ENCODE results near the gene CEL. TPM values are rescaled to one million over a fixed set of nuclear protein-coding genes. Genes with fewer than 3 reads are reported as not detected.

The CEL gene
- total RNA-seq, 2 experiments from 2014 or later = 2.3 to 2.8 TPM

DNA sequence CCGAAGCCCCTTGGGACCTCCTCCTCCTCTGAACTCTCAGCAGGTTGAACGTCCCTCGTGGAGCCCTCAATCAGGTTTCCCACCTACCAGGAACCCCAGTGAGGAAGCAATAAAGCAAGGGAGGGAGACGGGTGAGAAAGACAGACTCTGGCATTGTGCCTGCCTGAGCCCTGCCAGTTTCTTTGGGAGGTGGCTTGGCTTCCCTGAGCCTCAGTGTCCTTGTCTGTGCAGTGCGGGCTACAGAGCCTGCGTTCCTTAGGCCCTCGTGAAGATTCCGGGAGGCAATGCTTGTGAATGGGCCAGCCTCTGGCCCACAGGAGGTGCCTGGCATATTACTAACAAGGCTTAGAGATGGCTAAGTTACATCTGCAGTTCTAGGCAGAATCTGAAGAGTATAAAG, 19.1 kb upstream of the CEL start:
- Mint-ChIP-seq H3K36me3 (peaks cover 9% of the 10 kb centered on the region), H3K9me3 (no peaks in the 10 kb centered on the region), H3K27ac (no peak overlapping the region)

DNA sequence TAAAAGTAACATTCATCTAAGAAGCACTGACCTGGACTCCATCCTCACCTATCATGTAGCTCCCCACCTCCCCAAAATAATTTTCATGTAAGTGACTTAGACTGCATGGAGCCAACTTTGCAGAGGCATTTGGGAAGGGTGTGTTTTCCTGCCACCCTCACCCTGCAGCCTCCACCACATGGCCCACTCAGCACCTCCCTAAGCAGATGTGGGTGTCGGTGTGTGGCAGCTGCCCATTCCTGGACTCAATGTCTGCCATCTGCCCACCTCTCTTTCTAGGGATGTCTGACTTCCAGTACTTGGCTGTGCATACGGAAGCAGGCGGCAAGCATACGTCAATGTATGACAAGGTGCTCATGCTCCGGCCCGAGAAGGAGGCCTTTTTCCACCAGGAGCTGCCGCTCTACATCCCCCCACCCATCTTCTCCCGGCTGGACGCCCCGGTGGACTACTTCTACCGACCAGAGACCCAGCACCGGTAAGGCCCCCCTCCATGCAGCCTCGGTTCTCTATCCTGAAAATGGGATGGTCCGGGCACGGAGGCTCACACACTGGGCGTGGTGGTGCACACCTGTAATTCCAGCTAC, 18.2 kb upstream of the CEL start:
- Mint-ChIP-seq H3K36me3 (peaks cover 9% of the 10 kb centered on the region), H3K27me3 (no peaks in the 10 kb centered on the region), H3K4me3 (no peak overlapping the region), H3K4me1 (peaks cover 6% of the 10 kb centered on the region), H3K27ac (no peak overlapping the region), H3K9me3 (no peaks in the 10 kb centered on the region)
- DNase-seq = no peak

More for the DNA sequence above, 19.1 kb upstream of the CEL start:
- Mint-ChIP-seq H3K4me3 (no peak overlapping the region), H3K4me1 (peaks cover 11% of the 10 kb centered on the region), H3K27me3 (no peaks in the 10 kb centered on the region)
- DNase-seq = no peak

DNA sequence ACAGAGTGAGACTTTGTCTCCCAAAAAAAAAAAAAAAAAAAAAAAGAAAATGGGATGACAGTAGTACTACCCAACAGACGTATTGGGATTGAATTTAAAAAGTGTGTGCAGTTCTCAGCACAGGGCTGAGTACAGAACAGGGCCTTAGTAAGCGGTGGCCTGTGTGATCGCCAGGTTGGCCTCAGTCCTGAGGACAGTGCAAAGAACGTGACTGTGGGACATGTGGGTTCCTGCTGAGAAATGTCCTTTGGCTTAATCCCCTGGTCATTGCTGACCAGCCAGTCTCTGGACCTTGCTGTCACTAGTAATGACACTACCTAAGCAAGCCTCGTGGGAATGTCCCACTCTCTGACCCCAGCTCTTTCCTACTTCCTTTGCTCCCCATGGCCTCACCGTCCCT, 17.7 kb upstream of the CEL start:
- H3K4me1 Mint-ChIP-seq = peaks cover 4% of the 10 kb centered on the region
- no peak overlapping the region for H3K4me3 Mint-ChIP-seq
- H3K9me3 Mint-ChIP-seq = no peaks in the 10 kb centered on the region
- no peaks in the 10 kb centered on the region for H3K27me3 Mint-ChIP-seq
- DNase-seq = no peak
- H3K27ac Mint-ChIP-seq = no peak overlapping the region
- H3K36me3 Mint-ChIP-seq = peaks cover 9% of the 10 kb centered on the region

DNA sequence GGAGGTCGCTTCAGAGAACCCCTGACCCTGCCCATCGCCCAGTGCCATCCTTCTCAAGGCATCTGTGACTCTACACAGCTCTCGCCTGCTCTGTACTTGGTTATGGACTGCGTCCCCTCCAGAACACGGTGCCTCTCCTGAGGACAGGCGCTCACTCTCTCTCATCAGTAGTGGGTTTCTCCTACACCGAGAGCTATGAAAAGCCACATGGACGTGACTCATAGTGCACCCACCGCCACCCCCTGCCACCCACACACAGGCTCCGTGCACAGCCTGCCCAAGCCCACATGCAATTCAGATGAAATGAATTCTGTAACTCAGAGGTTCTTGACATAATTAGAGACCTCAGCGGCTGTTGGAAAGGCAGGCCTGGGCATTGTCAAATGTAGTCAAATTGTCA, 17.1 kb upstream of the CEL start:
- no peak for DNase-seq
- Mint-ChIP-seq H3K27me3 (no peaks in the 10 kb centered on the region), H3K4me3 (no peak overlapping the region), H3K9me3 (no peaks in the 10 kb centered on the region), H3K36me3 (peaks cover 9% of the 10 kb centered on the region), H3K4me1 (peaks cover 4% of the 10 kb centered on the region), H3K27ac (no peak overlapping the region)

DNA sequence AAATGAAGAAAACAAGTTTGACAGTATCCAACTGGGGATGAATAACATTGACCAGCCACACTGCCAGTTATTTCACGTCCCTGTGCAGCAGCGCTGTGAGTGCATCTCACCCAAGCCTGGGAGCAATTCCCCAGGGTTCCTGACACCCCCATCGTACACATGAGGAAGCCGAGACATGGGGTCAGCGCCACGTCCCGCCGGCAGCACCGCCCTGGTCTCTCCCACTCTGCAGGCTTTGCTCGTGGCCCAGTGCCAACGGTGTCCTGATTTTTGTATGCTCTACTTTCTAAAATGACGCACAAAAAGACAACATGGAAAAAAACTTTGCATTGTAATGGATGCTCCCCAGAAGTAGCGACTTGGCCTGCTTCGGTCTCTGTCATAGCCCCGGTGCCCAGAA, 16.6 kb upstream of the CEL start:
- no peak overlapping the region for H3K4me3 Mint-ChIP-seq
- H3K9me3 Mint-ChIP-seq = no peaks in the 10 kb centered on the region
- no peaks in the 10 kb centered on the region for H3K27me3 Mint-ChIP-seq
- no peak for DNase-seq
- peaks cover 14% of the 10 kb centered on the region for H3K36me3 Mint-ChIP-seq
- no peak overlapping the region for H3K27ac Mint-ChIP-seq
- H3K4me1 Mint-ChIP-seq = peaks cover 4% of the 10 kb centered on the region

GRCh38 chr9:133046196-133046899, 15.4 kb upstream of the CEL start:
- DNase-seq = no peak
- Mint-ChIP-seq H3K36me3 (peaks cover 17% of the 10 kb centered on the region), H3K9me3 (no peaks in the 10 kb centered on the region), H3K4me3 (no peak overlapping the region), H3K27me3 (no peaks in the 10 kb centered on the region), H3K27ac (no peak overlapping the region), H3K4me1 (peaks cover 4% of the 10 kb centered on the region)

DNA sequence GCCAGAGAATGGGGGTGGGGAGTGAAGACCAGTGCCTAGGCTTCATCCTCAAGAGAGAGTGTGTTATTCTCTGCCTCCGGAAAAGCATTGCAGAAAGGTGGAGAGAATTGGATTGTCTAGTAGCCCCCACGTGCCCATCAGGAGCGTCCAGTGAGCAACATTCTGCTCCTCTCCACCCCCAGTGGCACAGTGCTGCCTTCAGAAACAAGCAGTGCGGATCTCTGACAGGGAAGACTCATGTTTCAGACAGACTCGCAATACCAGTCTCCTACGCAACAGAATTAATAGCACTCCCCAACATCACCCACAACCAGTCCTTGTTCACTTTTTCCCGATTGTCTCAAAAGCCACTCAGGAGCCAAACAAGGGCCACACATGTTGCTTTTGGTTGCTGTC, 14.9 kb upstream of the CEL start:
- no peak for DNase-seq
- Mint-ChIP-seq H3K27me3 (no peaks in the 10 kb centered on the region), H3K36me3 (peaks cover 16% of the 10 kb centered on the region), H3K4me3 (no peak overlapping the region), H3K27ac (no peak overlapping the region), H3K9me3 (no peaks in the 10 kb centered on the region), H3K4me1 (peaks cover 4% of the 10 kb centered on the region)

- peaks cover 4% of the 10 kb centered on the region for H3K4me1 Mint-ChIP-seq
- DNase-seq = no peak
- no peak overlapping the region for H3K4me3 Mint-ChIP-seq
- H3K27me3 Mint-ChIP-seq = no peaks in the 10 kb centered on the region
- H3K36me3 Mint-ChIP-seq = peaks cover 13% of the 10 kb centered on the region
- no peaks in the 10 kb centered on the region for H3K9me3 Mint-ChIP-seq
- no peak overlapping the region for H3K27ac Mint-ChIP-seq
These were observed 13.2 kb upstream of the CEL start for GRCh38 chr9:133048595-133048994.

DNA sequence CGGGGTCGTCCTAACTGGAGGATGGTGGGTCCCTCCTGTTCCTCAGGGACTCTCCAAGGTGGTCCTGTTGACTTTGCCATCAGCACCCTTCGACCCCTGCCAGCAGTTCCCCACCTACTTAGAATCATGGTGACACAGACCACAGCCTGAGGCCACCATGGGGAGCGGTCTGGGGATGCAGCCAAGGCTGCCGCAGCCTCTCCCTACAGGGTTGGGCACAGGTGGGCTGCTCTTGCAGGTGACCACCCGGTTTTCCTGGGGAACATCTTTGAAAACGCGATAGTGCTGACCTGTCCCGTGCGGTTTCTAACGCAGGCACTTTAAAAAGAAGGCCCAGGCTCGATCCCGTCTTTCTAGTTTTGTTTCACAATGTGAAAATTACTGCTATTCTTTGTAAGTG, 12.7 kb upstream of the CEL start:
- Mint-ChIP-seq H3K27me3 (no peaks in the 10 kb centered on the region), H3K9me3 (no peaks in the 10 kb centered on the region), H3K27ac (no peak overlapping the region), H3K4me3 (no peak overlapping the region), H3K4me1 (peaks cover 4% of the 10 kb centered on the region), H3K36me3 (peaks cover 17% of the 10 kb centered on the region)
- no peak for DNase-seq

GRCh38 chr9:133050142-133050541, 11.6 kb upstream of the CEL start:
- DNase-seq = no peak
- H3K36me3 Mint-ChIP-seq = peaks cover 20% of the 10 kb centered on the region

GRCh38 chr9:133050781-133051180, 11.0 kb upstream of the CEL start:
- H3K4me1 Mint-ChIP-seq = no peaks in the 10 kb centered on the region
- H3K27me3 Mint-ChIP-seq = no peaks in the 10 kb centered on the region
- H3K4me3 Mint-ChIP-seq = no peak overlapping the region
- no peak for DNase-seq
- no peak overlapping the region for H3K27ac Mint-ChIP-seq
- H3K36me3 Mint-ChIP-seq = peaks cover 20% of the 10 kb centered on the region
- no peaks in the 10 kb centered on the region for H3K9me3 Mint-ChIP-seq

More at GRCh38 chr9:133050142-133050541, 11.6 kb upstream of the CEL start:
- Mint-ChIP-seq H3K9me3 (no peaks in the 10 kb centered on the region), H3K4me1 (no peaks in the 10 kb centered on the region), H3K27ac (no peak overlapping the region), H3K27me3 (no peaks in the 10 kb centered on the region), H3K4me3 (no peak overlapping the region)

DNA sequence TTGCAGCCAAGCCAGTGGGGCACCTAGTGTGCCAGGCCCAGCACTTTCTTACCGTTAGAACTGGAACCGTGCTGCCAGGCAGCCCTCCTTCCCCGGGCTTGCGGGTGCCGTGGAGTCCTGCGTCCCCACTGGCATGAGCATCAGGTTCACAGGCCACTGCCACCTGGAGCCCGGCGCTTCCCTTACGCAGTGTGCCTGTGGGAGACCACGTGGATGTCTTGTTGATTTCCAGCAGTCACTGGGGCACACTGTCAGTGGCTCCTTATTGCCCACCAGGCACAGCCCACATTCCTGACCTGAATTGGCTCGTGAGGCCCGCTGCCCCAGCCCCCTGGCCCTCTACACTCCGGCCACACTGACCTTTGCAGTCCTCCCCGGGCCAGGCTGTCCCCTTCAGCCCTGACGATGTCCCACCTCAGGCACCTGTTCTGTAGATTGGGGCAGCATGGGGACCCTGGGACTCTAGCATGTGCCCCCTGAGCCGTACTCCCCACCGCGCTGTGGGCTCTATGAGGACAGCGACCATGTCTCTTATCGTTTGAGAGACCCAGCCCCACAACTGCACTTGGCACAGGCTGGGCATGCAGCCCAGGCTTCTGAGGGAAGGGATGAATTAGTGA, 10.4 kb upstream of the CEL start:
- Mint-ChIP-seq H3K27ac (no peak overlapping the region), H3K27me3 (no peaks in the 10 kb centered on the region), H3K9me3 (no peaks in the 10 kb centered on the region), H3K36me3 (peaks cover 24% of the 10 kb centered on the region), H3K4me3 (no peak overlapping the region), H3K4me1 (peaks cover 4% of the 10 kb centered on the region)
- no peak for DNase-seq

GRCh38 chr9:133051966-133052539, 9.7 kb upstream of the CEL start:
- Mint-ChIP-seq H3K4me3 (no peak overlapping the region), H3K36me3 (peaks cover 26% of the 10 kb centered on the region), H3K27ac (no peak overlapping the region), H3K9me3 (no peaks in the 10 kb centered on the region), H3K4me1 (peaks cover 6% of the 10 kb centered on the region), H3K27me3 (no peaks in the 10 kb centered on the region)
- no peak for DNase-seq

DNA sequence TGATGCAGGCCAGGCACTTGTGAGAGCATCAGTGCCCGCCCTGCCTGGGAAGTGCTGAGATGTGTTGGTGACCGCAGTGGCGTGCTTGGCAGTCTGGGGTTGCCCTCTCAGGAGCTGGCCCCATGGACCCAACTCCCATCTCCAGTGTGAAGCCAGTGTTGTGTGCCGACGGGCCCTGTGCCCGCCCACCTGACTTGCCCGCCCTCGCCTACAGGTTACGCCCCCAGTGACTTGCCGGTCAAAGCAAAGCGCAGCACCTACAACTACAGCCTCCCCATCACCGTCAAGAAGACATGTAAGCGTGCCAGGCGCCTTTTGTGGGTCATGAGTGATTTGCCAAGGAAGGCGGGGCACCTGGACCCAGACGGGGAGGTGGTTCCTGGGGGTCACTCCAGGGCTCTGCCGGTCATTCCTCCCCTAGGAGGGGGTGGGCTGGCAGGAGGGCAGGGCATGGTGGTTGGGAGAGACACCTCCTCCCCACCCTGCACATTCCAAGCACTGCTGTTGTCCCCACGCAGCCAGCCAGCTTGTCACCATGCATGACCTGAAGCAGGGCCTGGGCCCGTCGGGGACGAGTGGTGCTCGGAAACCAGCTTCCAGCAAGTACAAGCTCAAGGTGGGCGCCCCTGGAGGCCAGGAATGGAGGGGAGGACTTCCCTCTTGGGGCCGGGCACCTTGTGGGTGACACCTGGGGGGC, 7.4 kb upstream of the CEL start:
- DNase-seq = no peak
- Mint-ChIP-seq H3K27ac (no peak overlapping the region), H3K4me1 (peaks cover 22% of the 10 kb centered on the region), H3K27me3 (no peaks in the 10 kb centered on the region), H3K9me3 (no peaks in the 10 kb centered on the region), H3K36me3 (peaks cover 34% of the 10 kb centered on the region), H3K4me3 (no peak overlapping the region)

GRCh38 chr9:133054966-133055365, 6.8 kb upstream of the CEL start:
- Mint-ChIP-seq H3K27ac (no peak overlapping the region), H3K36me3 (peaks cover 34% of the 10 kb centered on the region), H3K4me1 (peaks cover 28% of the 10 kb centered on the region), H3K27me3 (no peaks in the 10 kb centered on the region), H3K9me3 (no peaks in the 10 kb centered on the region), H3K4me3 (no peak overlapping the region)
- DNase-seq = no peak
